NCI-H1694 treated with DMSO at 0.1 percent for 48 hours (cell line): Measurements from ENCODE around the gene H1-8.

ENCODE experiments used
- DNase-seq: peaks from one replicate; lab custom pipeline; 2025; lab: John Stamatoyannopoulos, UW

H1-8 gene

DNA sequence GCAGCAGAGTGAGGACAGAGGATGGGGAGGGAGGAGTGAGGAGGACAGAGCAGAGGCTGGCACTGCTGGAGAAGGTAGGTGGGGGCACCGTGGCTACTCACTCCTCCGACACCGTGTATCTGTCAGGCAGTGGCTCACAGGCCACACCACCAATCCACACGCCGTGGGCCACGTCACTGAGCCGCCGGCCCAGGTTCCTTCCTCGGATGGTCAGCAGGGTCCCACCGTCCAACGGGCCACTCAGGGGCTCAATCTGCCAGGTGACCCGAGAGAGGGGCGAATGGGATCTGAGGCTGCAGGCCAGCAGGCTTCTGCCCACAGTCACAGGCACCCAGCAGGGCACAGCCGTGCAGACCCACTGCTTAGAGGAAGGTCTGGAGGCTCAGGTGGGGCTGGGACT is 30.5 kb downstream of the H1-8 start:
- DNase-seq: no peak

DNA sequence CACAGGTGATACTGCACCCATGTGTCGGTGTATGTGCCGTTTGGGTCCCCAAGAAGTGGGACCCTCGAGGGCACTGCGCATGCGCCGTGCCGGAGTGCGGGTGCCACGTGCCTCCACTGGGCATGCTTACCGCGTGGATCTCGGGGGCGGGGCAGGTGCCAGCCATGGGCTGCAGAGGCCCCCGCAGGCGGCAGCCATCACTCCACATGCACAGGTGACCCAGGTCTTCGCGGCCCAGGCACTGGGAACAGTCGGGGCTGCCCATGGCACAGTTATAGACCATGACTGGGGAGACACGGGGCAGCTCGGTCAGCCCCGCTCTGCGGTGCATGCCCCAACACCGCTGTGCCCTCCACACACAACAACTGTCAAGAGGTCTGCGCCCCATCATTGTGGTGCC is 31.2 kb downstream of the H1-8 start:
- DNase-seq: no peak

DNA sequence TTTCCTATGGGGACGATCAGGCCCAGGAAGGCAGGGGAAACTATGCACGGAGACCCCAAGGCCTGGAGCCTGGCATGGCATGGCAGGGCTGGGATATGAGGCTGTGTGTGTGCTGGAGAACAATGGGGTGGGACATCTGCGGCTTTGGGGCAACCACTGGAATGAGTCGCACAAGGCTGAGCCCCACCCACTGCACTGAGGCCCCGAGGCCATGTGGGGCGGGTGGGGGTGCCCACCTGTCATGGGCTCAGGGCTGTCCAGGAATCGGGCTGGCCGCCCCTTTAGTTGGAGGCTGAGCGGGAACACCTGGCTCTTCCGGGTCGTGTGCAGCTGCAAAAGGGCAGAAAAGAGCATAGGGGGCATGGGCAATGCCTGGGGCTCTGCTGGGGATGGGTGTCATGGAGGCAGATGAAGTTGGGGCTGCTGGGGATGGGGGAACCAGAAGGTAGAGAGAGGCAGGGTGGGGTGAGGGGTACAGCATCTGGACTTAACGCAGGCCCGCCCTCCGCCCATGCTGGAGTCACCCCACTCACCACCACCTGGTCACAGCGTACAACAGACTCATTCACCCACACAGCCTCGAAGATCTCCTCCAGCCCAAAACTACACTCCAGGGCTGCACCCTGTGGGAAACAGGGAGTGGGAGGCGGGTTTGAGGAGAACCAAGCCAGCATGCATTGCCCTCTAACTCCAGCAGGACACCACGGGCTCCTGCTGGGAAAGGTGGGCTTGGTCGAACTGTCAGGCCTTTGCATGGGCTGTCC is 32.4 kb downstream of the H1-8 start:
- no peak for DNase-seq

DNA sequence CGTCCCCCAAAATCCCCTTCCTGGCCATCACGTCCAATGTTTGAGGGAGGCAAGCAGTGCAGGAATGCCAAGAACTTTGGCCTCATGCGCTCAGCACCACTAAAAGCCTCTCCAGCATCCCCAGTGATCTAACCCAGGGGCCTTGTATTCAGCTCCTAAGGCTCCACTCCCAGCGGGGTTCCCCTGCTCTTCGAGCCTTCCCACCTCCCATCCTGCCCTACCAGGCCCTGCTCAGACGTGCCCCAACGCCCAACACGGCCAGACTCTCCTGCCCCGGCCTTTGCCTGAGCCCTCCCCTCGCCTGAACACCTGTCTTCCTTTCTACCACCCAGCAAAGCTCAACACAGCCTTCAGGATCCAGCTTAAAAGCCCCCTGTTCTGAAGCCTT is 33.0 kb downstream of the H1-8 start:
- DNase-seq: no peak

DNA sequence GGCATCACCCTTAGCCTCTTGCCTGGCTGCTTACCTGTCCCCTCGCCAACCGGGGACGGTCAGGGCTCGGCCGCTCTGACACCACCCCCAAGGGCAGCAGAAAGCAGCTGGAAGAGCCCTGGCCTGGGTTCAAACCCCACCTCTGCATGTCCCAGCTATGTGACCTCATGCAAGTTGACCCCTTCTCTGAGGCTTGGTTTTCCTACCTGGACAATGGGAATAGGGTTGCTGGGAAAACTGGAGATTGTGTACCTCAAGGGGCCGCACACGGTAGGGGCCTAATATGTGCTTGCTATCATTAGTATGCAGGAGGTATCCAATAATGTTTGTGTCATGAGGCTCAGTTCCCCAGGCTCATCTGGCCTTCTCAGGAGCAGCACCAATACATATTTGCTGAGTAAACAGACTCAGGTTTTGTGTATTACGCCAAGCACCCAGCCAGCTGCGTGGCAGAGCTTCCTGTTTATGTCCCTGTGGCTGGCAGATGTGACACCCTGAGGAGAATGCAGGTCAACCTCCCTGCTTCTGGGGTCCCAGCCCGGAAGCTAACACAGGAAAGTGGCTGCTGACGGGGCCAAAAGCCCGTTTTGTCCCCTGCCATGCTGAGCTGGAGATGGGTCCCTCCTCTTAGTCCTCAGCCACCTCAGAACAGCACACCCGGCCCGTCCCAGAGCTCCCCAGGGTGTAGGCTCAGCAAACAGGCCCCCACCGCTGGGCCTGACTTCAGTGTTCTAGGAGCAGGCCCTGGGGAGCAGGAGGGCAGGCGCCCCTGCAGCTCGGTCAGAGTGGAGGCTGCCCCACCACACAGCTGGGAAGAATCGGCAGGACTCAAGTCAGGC is 33.8 kb downstream of the H1-8 start:
- DNase-seq: peak; percentile 56

DNA sequence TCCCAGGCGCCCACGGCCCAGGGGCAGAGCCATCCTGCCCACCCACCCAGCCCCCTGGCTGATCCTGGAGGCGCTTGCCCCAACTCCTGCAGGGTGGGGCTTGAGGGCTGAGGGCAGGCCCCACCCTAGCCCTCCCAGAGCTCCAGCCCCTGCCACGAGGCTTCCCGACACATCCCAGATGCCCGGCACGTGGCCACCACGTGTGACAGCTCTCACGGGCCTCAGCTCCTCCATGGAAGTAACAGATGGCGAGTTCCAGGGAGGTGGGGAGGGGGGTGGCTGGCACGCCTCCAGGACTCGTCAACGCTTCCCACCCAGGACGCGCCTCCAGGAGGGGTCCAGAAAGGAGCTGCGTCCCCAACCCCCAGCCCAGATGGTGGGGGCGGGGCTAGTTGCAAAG is 34.4 kb downstream of the H1-8 start:
- peak; percentile 91 for DNase-seq

DNA sequence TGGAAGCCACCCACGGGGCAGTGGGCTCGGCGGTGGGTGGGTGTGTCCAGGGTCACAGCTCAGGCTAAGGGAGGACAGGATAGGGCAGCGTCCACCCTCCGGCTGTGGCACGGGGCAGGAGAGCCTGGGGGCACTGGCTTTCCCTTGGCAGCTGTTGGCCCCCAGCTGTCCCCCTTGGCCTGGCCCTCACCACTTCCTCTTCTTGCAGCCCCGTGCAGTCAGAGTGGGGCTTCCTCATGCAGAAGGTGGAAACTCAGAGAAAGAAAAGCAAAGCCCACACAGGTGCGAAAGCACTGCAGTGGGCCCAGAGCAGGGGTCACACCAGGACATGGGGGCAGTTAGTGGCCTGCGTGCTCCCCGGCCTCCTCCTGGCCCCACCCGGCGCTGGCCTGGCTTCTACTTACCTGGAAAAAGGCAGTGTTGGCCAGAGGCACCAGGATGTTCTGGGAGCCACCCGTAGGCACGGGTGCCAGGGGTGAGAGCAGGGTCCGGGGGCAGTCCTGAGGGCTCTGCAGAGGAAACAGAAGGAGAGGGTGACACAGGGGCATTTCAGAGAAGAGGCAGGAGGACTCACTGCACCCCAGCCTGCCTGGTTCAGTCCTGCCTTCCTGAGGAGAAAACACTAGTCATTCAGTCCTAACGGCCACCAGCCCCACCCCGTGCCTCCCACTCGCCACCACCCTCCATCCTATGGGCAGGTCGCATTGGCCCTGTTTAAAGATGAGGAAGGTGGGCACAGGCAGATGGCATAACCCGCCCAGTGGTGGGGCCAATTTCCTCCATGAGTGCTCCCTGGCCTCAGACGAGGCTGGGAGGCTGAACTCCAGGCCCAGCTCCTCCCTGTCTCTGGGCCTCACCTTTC is 35.2 kb downstream of the H1-8 start:
- peak; percentile 24 for DNase-seq

DNA sequence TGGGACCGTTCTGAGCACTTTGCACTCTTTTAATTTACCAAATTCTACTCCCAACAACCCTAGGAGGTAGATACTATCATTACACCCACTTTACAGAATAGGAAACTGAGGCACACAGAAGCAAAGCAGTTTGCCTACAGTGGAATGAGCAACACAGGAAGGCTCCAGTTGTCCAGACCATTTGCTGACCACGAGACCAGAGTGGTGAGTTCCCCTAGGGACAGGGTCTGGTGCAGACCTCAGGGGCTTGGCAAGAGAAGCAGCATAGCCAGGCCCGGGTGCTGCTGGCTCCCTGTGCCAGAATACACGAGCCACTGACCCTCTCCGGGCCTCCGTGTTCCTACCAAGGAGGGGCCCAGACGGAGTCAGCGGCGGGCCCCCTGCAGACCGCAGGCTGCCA is 37.0 kb downstream of the H1-8 start:
- no peak for DNase-seq

DNA sequence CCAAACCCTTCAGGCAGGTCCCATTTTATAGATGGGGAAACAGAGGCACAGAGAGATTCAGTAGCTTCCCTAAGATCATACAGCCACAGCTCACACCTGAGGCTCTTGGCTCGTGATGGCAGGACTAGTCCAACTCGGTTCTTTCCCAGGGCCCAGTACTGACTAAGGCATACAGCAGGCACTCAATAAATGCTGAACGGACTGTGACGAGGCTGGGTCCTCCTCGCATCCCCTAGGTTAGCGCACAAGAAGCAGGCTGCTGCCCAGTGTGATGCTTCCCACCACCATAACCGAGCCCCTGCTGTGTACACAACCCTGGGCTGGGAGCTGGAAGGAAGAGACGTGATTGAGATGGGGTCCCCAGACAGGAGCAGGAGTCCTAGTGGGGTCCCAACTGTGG is 38.6 kb downstream of the H1-8 start:
- DNase-seq: no peak

DNA sequence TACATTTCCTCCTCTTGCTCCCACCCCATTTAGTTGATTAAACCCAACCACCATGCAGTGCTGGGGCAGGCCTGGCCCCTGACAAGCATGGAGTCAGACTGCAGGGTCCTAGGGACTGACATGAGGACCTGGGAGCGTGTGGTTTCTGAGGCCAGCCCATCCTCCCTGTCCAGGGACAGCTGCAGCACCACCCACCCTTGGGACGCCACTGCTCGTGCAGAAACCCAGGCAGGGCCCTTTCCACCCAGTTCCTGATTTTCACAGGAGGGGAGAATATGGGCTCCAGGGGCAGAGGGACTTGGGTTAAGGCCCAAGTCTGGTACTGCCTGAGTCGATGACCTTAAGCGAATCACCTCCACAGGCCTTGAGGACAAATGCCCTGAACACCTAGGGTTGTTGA is 39.8 kb downstream of the H1-8 start:
- no peak for DNase-seq

DNA sequence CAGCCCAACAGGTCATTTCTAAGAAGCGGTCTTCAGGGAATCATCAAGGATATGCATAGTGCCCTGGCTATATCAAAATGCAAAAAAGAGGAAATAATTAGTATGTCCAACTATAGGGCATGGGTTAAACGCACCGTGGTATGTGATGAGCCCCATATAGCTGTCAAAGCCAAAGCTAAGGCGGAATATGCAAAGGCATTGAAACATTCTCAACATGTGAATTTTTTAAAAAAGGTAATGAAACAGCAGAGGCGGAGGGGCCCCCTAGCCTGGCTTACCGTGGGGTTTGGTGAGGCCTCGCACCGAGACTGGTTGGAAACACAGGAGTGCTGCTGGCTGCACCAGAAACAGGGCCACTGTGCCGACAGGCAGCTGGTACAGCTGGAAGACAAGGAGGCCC is 40.3 kb downstream of the H1-8 start:
- no peak for DNase-seq

DNA sequence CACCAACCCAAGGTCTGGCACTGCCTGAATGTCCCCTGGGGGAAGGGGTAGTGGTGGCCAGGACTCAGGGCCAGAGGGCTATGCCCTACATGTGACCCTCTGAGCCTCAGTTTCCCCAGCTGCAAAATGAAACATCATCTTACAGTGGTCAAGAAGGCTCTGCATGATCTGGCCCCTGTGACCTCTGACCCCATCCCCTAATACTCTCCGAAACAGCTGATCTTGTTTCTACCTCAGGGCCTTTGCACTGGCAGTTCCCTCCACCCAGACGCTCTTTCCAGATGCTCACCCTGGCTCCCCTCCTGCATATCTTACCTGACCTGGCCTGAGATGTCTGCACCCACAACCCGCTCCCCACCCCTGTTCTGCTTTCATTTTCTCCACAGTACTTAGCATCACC is 41.7 kb downstream of the H1-8 start:
- no peak for DNase-seq

DNA sequence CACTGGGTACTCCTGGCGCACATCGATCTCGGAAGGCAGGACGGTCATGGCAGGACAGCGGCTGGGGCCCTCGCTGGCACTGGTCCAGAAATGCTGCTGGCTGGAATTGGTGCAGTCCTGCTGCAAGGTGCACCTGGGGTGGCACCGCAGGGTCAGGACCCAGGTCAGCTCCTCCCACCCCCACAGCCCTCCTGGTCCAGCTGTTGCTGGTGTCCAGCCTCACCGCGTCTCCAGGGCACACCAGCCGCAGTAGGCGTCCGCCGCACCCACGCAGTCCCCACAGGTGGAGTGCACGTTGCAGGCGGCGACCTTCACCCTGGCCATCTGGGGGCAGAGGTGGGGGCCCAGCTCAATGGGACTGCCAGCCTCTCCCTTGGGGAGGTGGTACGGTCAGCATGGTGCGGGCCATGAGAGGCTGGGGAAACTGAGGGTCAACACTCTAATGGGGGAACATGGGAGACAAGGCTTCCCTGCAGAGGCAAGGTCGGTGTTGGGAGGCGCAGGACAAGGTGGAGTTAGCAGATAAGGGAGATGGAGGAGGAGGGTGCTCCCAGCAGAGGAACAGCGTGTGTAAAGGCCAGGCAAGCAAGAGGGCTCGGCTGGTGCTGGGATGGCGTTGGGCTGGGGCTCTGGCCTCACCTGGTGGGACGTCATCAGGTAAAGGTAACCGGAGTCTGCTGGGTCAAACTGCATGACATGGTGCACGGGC is 43.1 kb downstream of the H1-8 start:
- no peak for DNase-seq

DNA sequence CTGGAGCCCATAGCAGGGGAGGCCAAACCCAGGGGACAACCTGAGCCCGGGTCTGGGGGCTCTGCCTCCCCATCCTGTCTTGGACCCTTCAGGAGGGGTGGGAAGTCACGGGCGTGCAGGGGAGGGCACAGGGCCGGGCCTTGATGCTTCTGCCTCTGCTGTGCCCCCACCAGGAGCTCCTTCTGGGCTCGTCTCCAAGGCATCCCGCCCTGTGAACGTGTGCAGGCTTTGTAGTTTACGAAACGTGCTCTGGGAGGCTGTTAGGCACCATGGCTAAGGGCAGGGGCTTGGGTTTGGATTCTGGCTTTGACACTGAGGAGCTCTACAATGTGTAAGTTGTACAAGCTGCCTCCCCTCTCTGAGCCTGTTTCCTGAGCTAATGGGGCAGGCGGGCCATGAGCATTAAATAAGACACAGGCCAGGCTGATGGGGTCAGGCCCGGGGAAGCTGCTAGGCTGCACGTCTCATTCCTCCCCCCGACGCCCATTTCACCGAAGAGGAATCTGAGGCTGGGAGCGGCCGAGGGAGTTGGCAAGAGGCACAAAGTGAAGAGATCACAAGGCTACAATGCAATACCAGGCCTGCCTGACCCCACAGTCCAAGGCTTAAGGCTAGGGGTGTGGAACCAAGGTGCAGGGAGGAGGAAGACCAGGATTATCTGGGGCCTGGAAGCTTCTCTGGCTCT is 43.9 kb downstream of the H1-8 start:
- no peak for DNase-seq

DNA sequence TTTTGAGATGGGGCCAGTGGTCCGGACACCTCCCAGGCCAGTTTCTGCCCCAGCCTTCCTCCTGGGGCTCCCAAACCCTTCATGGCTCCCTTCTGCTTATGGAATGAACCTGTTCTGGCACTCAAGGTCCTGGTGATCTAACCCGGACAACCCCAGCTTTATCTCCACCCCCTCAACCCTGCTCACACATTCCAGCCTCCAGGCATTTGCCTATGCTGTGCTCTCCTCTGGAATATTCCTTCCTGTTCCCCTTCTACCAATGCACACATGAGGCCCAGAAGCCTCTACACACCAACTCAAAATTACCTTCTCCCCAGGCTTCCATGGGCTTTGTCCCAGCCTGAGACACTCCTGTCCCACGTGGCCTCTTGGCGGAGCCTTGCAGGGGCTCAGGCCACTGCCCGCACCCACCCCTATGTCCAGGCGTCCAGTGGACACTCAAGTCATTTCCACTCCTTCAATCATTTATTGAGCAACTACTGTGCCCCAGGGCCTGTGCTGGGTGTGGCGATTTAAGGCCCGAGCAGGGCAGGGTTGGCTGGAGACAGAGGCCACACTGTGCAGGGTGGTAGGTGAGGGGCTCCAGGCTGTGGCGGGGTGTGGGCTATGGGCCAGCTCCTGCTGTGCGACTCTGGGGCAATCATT is 44.7 kb downstream of the H1-8 start:
- no peak for DNase-seq

DNA sequence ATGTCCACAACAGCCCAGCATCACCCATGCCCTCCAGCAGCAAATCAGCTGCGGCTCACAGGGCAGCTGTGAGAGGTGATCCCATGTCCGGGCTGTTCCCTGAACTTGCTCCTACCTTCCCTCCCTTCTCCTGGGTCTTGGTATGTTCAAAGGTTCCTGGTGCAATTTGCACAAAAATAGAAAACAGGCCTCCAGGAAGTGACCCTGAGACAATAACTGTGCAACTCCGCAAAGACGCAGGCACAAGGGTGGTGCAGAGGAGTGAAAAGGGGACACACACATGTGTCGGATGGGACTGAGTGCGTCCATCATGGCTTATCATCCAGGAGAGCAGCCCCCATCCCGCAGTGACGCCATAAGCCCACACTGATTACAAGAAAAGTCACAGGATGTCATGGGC is 47.2 kb downstream of the H1-8 start:
- DNase-seq: no peak

DNA sequence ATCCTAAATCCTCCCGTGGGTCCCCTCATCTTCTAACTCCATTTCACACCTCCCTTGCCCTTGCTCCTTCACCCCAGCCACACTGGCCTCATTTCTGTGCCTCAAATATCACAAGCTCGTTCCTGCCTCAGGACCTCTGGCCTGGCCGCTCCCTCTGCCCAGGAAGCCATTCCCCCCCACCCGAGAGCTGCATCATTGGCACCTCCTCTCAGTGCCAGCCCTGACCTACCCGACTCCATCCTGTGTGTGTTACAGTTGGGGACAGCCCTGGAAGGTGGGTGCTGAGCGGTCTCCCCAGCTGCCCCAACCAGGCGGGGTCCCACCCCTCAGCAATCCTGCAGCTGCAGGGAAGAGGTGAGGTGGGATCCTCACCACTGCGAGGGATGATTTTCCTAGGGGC is 49.0 kb downstream of the H1-8 start:
- DNase-seq: no peak

DNA sequence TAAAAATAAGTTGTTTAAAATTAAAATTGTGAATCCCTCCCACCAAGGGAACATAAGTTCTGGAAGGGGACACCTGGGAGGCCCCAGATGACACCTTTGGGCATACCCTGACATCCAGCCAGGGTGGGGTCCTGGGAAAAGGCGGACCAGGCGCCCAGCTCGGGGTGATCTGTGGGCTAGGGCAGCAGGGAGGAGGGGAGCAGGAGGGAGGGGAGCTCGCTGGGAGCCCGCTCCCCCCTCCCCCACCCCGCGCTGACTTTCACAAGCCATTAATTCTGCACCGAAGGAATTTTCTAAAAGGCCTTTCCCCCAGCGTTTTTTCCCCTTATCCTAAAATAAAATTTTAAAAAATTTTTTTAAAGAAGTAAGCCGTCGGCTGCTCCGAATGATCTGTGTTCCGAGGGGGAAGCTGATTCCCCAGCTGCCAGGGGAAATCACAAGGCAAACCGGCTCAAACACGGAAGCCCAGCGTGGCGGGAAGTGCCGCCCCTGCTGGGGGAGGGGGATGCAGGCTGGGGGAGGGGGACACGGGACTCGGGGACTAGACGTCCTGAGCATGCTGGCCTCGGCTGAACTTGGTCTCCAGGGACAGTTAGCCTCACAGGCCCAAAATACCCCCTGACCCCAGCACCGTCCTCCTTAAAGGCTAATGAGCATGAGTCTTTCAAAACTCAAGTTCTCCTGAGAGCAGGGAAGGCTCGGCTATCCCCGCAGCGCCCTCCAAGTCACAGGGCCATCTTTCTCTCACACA is 49.6 kb downstream of the H1-8 start:
- DNase-seq: no peak

DNA sequence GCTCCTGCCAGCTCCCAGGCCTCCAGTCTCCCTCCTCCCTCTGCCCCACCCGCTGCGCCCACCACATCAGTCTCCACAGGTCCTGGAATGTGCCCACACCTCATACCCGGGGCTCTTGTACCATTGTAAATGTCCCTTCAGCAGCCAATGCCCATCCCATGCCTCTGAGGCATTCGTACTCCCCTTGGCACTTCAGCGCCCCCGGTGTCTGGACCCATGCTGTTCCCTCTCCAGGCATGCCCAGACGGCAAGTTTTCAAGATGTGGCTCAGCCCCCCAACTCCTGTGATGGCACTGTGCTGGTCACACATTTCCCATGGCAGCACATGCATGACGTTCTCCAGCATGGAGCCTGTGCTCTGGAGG is 50.2 kb downstream of the H1-8 start:
- no peak for DNase-seq
